Natural killer cell treated with Interleukin-12 subunit alpha and Interleukin-12 subunit beta and Interleukin-15 and Interleukin-18, amount 100 ng/mL, for 72 hours (primary cell): Measurements from ENCODE around the gene NFIC. TPM values are rescaled to one million over a fixed set of nuclear protein-coding genes. Genes with fewer than 3 reads are reported as not detected.

ENCODE experiments used
- ATAC-seq, 2 donors: fragments of 150-1000 bp; cut with Tn5 transposase in 1 of 2; sonication (Bioruptor Pico), chemical (Tn5 transposase) in 1 of 2; 2 replicates each; pipeline ENCODE4 v1.10.0; 2021
- DNase-seq: peaks from one replicate; pipeline ENCODE4 v3.0.0; 2022; ENCODE audit warnings: low spot score
- H3K27ac Mint-ChIP-seq, 2 donors: 1 replicate in 1 of 2; 2 replicates in 1 of 2; pipeline ENCODE4 v1.8.0; 2022; ENCODE audit warnings: mixed read lengths in 2 of 2, mild to moderate bottlenecking in 1 of 2, moderate library complexity in 1 of 2
- H3K27me3 Mint-ChIP-seq, 2 donors: 1 replicate in 1 of 2; 2 replicates in 1 of 2; pipeline ENCODE4 v1.8.0; 2022; ENCODE audit warnings: mixed read lengths in 2 of 2
- H3K36me3 Mint-ChIP-seq: one replicate; pipeline ENCODE4 v1.8.0; 2022; ENCODE audit warnings: mixed read lengths
- H3K4me1 Mint-ChIP-seq, 2 donors: 1 replicate in 1 of 2; 2 replicates in 1 of 2; pipeline ENCODE4 v1.8.0; 2022; ENCODE audit warnings: low read depth in 2 of 2, mixed read lengths in 2 of 2, mild to moderate bottlenecking in 1 of 2
- H3K4me3 Mint-ChIP-seq: one replicate; pipeline ENCODE4 v1.8.0; 2022; ENCODE audit warnings: mixed read lengths
- H3K9me3 Mint-ChIP-seq: 2 replicates; pipeline ENCODE4 v1.8.0; 2022; ENCODE audit warnings: mixed read lengths
- total RNA-seq, 2 donors: library from RNA; stranded (reverse); gene quantifications; one replicate each; pipeline ENCODE4 v1.2.3, GENCODE V29; 2022

NFIC gene
- total RNA-seq, 2 donors from 2014 or later, result 21.4 to 41.7 TPM

DNA sequence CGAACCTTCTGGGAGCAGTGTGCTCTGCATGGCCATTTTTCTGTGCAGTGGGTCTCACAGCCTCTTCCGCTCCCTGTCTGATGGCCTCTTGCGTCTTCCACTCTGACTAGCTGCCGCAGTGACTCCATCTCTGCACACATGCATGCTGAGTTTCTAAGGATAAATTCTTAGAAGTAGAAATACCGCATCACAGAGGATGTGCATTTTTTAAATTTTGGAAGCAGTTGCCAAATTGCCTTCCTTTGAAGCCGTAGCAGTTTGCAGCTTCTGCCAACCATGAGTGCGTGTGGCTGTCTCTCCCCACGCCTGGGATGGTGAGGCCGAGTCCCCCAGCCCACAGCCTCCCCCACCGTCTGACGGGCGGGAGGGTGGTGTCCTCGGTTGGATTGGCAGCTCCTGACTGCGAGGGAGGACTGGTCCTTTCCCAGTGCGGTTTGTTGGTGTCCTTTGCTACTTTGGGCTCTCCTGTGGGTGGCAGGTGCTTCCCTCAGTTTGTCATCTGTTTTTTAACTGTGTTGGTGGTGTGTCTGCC is 149.6 kb downstream of the NFIC start:
- Mint-ChIP-seq H3K27me3 (no peaks in the 10 kb centered on the region), H3K27ac (no peak overlapping the region), H3K4me3 (no peak overlapping the region), H3K4me1 (peaks cover 6 to 23% of the 10 kb centered on the region in 2 donors), H3K9me3 (no peaks in the 10 kb centered on the region), H3K36me3 (no peaks in the 10 kb centered on the region)
- DNase-seq (no peak), ATAC-seq (no peak)

DNA sequence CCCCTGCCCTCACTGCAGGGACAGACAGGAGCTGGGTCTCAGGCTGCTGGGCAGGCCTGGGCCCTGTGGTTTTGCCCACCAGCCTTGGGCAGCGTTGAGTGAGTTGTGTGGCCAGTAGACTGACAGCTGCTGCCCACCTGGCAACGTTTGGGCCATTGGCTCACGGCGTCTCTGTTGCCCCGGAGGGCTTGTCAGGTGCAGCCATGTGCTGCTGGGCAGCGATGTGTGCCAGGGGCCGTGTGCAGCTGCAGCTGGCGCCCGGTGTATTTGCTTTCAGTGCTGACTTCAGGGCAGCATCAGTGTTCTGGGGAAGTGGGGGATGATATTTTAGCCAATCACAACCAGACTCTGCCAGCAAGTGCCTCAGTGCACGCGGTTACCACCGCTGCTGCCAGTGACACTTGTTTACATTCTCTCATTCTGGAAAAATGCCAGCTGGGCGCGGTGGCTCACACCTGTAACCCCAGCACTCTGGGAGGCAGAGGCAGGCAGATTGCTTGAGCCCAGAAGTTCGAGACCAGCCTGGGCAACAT is 150.4 kb downstream of the NFIC start:
- DNase-seq, result no peak
- no peaks in the 10 kb centered on the region for H3K9me3 Mint-ChIP-seq
- no peaks in the 10 kb centered on the region for H3K36me3 Mint-ChIP-seq
- no peak overlapping the region for H3K27ac Mint-ChIP-seq
- H3K27me3 Mint-ChIP-seq, result no peaks in the 10 kb centered on the region
- H3K4me1 Mint-ChIP-seq, result peaks cover 9 to 25% of the 10 kb centered on the region in 2 donors
- no peak for ATAC-seq
- H3K4me3 Mint-ChIP-seq, result no peak overlapping the region

DNA sequence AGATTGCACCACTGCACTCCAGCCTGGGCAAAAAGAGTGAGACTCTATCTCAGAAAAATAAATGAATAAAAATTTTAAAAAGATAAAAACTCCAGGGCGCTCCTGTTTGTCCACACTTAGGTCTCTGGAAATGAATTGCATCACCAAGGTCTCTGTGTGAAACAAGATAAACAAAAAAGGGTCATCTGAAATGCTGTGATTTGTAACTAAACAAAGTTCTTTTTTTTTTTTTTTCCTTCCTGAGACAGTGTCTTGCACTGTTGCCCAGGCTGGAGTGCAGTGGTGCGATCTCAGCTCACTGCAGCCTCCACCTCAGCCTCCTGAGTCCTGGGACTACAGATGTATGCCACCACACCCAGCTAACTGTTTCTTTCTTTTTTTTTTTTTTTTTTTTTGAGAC is 151.3 kb downstream of the NFIC start:
- no peak overlapping the region for H3K4me3 Mint-ChIP-seq
- H3K36me3 Mint-ChIP-seq, result no peaks in the 10 kb centered on the region
- H3K27ac Mint-ChIP-seq, result no peak overlapping the region
- ATAC-seq (no peak), DNase-seq (no peak)
- H3K4me1 Mint-ChIP-seq, result peaks cover 9 to 24% of the 10 kb centered on the region in 2 donors
- H3K27me3 Mint-ChIP-seq, result no peaks in the 10 kb centered on the region
- H3K9me3 Mint-ChIP-seq, result no peaks in the 10 kb centered on the region

DNA sequence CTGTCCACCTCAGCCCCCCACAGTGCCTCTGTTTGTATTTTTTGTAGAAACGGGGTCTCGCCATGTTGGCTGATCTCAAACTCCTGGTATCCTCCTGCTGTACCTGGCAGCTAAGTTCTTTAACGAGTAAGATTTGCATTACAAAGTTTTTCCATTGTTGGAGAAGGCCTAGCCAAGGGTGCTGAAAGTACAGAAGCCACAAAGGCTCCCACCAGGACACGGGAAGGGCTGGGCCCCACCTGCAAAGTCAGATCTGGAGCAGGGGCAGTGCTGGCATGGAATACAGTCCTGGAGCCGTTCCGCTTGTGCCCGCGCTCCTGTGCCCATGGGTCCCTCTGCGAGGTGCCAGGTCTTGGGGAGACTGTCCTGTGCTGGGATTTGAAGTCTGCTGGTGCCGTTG is 151.9 kb downstream of the NFIC start:
- H3K9me3 Mint-ChIP-seq, result no peaks in the 10 kb centered on the region
- no peaks in the 10 kb centered on the region for H3K27me3 Mint-ChIP-seq
- no peak for DNase-seq
- no peak for ATAC-seq
- H3K4me1 Mint-ChIP-seq, result peaks cover 9 to 24% of the 10 kb centered on the region in 2 donors
- no peak overlapping the region for H3K4me3 Mint-ChIP-seq
- no peaks in the 10 kb centered on the region for H3K36me3 Mint-ChIP-seq
- H3K27ac Mint-ChIP-seq, result no peak overlapping the region

DNA sequence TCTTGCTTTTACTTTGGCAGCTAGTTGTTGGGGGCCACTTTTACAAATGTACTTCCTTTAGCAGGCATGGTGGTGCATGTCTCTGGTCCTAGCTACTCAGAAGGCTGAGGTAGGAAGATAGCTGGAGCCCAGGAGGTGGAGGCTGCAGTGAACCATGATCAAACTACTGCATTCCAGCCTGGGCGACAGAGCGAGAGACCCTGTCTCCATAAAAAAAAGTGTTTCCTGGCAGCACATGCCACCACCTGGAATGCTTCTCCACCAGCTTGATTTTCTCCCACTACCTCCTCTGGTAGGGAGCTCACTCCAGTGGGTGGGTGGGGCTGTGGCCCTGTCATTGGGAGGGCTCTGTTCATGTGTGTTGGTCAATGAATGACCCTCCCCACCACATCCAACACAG is 152.3 kb downstream of the NFIC start:
- H3K9me3 Mint-ChIP-seq, result no peaks in the 10 kb centered on the region
- no peaks in the 10 kb centered on the region for H3K36me3 Mint-ChIP-seq
- ATAC-seq (no peak), DNase-seq (no peak)
- no peaks in the 10 kb centered on the region for H3K27me3 Mint-ChIP-seq
- H3K27ac Mint-ChIP-seq, result no peak overlapping the region
- H3K4me3 Mint-ChIP-seq, result no peak overlapping the region
- H3K4me1 Mint-ChIP-seq, result peaks cover 9 to 23% of the 10 kb centered on the region in 2 donors

Other genes starting within 250 kb of the NFIC start
- 10 to 100 TPM; 22.2 to 33.3 TPM for gene GNA15, start 230.6 kb upstream of the NFIC start, total RNA-seq
- 10 to 100 TPM; 33.5 to 47.0 TPM for gene S1PR4, start 187.8 kb upstream of the NFIC start, total RNA-seq
- 100 to 1,000 TPM in 1 of 2 donors, 10 to 100 TPM in 1; 84.4 to 196 TPM for gene NCLN, start 180.7 kb upstream of the NFIC start, total RNA-seq
- gene CELF5, start 141.9 kb upstream of the NFIC start, total RNA-seq, result under 1 TPM in 1 of 2 donors, not detected in 1; 0.59 TPM
- under 1 TPM in 1 of 2 donors, not detected in 1; 0.62 TPM for gene SMIM24, start 113.9 kb downstream of the NFIC start, total RNA-seq
- not detected for gene SMIM44, start 116.9 kb downstream of the NFIC start, total RNA-seq
- 10 to 100 TPM; 16.1 to 28.6 TPM for gene DOHH, start 134.1 kb downstream of the NFIC start, total RNA-seq
- gene FZR1, start 139.7 kb downstream of the NFIC start, total RNA-seq, result 10 to 100 TPM; 51.4 to 63.0 TPM
- 1 to 10 TPM; 3.3 to 4.4 TPM for gene TEKTIP1, start 172.6 kb downstream of the NFIC start, total RNA-seq
- 10 to 100 TPM; 72.2 to 73.1 TPM for gene MFSD12, start 191.0 kb downstream of the NFIC start, total RNA-seq
- gene HMG20B, start 206.4 kb downstream of the NFIC start, total RNA-seq, result 10 to 100 TPM; 38.2 to 48.0 TPM
- gene GIPC3, start 218.9 kb downstream of the NFIC start, total RNA-seq, result under 1 TPM; 0.25 to 0.40 TPM
- under 1 TPM in 1 of 2 donors, not detected in 1; 0.28 TPM for gene TBXA2R, start 240.3 kb downstream of the NFIC start, total RNA-seq